Astrocyte (in vitro differentiated cells and primary cell): ENCODE results near the gene MYL4.

Experiments
- CTCF ChIP-seq: IDR thresholded peaks from 2 replicates; pipeline ENCODE4 v1.5.1; 2011; ENCODE audit warnings: low read depth, mild to moderate bottlenecking, inconsistent platforms, low read length, moderate library complexity; ENCODE audit not compliant: insufficient read depth
- EZH2 ChIP-seq: IDR thresholded peaks from 2 replicates; pipeline ENCODE4 v1.6.1; 2012; ENCODE audit warnings: mild to moderate bottlenecking, low read length, inconsistent platforms; ENCODE audit not compliant: insufficient read depth

- TF ChIP-seq CTCF (no peak), EZH2 (no peak)
Observed at GRCh38 chr17:47238321-47239010, 29.3 kb downstream of the MYL4 start.
